PFSK-1 (cell line): ENCODE data around the gene HES4.

Experiments used
- FOXP2 ChIP-seq: optimal IDR thresholded peaks from 2 replicates; pipeline ENCODE3; 2011; ENCODE audit warnings: borderline replicate concordance, control low read depth, inconsistent platforms; ENCODE audit not compliant: insufficient read depth; ENCODE audit errors: extremely low read length, extremely low read depth
- POLR2AphosphoS5 ChIP-seq: IDR thresholded peaks from 2 replicates; pipeline ENCODE4 v1.6.1; 2012; ENCODE audit warnings: low read depth, mild to moderate bottlenecking, control low read depth, low read length, moderate library complexity
- SIN3A ChIP-seq: IDR thresholded peaks from 2 replicates; pipeline ENCODE4 v1.6.1; 2012; ENCODE audit warnings: mild to moderate bottlenecking, low read length, moderate library complexity, borderline replicate concordance; ENCODE audit not compliant: insufficient read depth
- TAF1 ChIP-seq: IDR thresholded peaks from 2 replicates; pipeline ENCODE4 v1.6.1; 2012; ENCODE audit warnings: low read length, control low read depth, borderline replicate concordance; ENCODE audit not compliant: insufficient read depth
- TF ChIP-seq, protein P1 (sequence below), 2 experiments: IDR thresholded peaks; 2 replicates each; pipeline versions ENCODE4 v1.6.1 to v1.8.0; 2011 to 2012; ENCODE audit warnings: low read depth in 2 of 2, low read length in 2 of 2, control low read depth in 1 of 2, inconsistent platforms in 1 of 2, mild to moderate bottlenecking in 1 of 2, moderate library complexity in 1 of 2; ENCODE audit not compliant: insufficient read depth in 1 of 2

DNA sequence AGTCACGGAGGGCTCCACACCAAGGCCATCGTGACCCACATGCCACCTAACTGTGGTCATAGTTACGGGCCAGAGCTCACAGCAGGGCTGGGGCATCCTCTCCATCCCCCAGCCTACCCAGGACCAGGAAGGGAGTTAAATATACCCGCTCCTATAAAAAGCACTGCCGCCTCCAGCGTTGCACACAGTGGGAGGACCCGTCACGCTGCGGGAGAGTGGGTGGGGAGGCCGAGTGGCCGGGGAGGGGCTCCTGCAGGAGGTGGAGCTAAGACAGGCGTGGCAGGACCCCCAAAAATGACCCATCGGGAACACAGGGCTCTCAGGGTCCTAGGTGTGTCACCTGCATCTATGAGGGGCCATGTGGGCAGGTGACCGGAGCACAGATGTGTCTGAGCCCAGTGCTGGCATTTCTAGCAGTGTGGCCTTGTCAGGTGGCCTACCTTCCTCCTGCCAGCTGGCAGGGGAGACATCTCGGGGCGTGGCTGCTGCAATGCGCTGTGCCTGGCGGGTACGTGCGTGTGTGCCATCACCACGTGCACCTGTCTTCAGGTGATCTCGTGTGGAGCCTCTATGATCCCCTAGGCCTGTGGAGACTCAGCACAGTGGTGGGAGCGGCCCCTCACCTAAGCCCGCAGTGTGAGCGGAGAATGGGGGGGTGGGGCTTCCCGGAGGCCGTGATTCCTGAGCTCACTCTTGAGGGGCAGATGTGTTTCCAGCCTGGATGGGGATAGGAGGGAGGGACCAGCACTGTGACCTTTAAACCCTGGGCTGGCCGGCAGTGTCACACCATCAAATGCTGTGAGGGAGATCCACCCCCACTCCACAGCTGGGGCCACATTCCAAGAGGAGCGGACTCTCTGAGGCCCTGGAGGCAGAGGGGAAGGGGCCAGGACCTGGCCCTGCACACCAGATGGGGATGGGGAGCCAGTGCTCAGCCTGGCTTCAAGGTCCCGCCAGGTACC lies 37.8 kb upstream of the HES4 start:
- TF ChIP-seq POLR2AphosphoS5 (no peak), TAF1 (no peak), SIN3A (no peak), FOXP2 (no peak)
- TF ChIP-seq, protein P1, sequence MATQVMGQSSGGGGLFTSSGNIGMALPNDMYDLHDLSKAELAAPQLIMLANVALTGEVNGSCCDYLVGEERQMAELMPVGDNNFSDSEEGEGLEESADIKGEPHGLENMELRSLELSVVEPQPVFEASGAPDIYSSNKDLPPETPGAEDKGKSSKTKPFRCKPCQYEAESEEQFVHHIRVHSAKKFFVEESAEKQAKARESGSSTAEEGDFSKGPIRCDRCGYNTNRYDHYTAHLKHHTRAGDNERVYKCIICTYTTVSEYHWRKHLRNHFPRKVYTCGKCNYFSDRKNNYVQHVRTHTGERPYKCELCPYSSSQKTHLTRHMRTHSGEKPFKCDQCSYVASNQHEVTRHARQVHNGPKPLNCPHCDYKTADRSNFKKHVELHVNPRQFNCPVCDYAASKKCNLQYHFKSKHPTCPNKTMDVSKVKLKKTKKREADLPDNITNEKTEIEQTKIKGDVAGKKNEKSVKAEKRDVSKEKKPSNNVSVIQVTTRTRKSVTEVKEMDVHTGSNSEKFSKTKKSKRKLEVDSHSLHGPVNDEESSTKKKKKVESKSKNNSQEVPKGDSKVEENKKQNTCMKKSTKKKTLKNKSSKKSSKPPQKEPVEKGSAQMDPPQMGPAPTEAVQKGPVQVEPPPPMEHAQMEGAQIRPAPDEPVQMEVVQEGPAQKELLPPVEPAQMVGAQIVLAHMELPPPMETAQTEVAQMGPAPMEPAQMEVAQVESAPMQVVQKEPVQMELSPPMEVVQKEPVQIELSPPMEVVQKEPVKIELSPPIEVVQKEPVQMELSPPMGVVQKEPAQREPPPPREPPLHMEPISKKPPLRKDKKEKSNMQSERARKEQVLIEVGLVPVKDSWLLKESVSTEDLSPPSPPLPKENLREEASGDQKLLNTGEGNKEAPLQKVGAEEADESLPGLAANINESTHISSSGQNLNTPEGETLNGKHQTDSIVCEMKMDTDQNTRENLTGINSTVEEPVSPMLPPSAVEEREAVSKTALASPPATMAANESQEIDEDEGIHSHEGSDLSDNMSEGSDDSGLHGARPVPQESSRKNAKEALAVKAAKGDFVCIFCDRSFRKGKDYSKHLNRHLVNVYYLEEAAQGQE (IDR thresholded peaks at IDR 0.05; ENCODE audit: insufficient read depth in 1 of 2, low read depth in 2 of 2, low read length in 2 of 2), result no peak
